ENCODE data around the gene MAN2C1.

GRCh38 chr15:75367406-75367912 is 948 bp downstream of the MAN2C1 start:
- no peak for TF ChIP-seq NFYB (IDR thresholded peaks at IDR 0.05; ENCODE audit: extremely low read depth, insufficient read length)
- no peak for TF ChIP-seq ARID1B (IDR thresholded peaks at IDR 0.05)
- no peak for TF ChIP-seq POLR2AphosphoS5 (IDR thresholded peaks at IDR 0.05; ENCODE audit: control insufficient read depth, insufficient read depth, low read depth, low read length)
